Astrocyte of the spinal cord (primary cell): ENCODE results near the gene CHPF2.

Experiments used
- DNase-seq: peaks from one replicate; pipeline ENCODE4 v3.0.0; 2011; ENCODE audit warnings: low read depth, low spot score
- H3K4me3 ChIP-seq: 2 replicates; pipeline ENCODE4 v1.5.1; 2011; ENCODE audit warnings: low read depth, mild to moderate bottlenecking, low read length, moderate library complexity
- CTCF ChIP-seq: IDR thresholded peaks from 2 replicates; pipeline ENCODE4 v1.5.1; 2012; ENCODE audit warnings: low read depth, mild to moderate bottlenecking, low read length, inconsistent platforms
- in situ Hi-C: cut with HindIII; loops from 2 replicates; pipeline ENCODE4 v1.10.0; 2017; ENCODE audit warnings: low sequenced_read_pairs

CHPF2 gene

GRCh38 chr7:151260883-151261282, 28.6 kb downstream of the CHPF2 start:
- no peak for DNase-seq
- in situ Hi-C loops = no loop called here
- TF ChIP-seq CTCF = no peak
- no peak overlapping the region for H3K4me3 ChIP-seq

GRCh38 chr7:151261529-151261928, 29.2 kb downstream of the CHPF2 start:
- no peak overlapping the region for H3K4me3 ChIP-seq
- no peak for DNase-seq
- in situ Hi-C loops = no loop called here
- no peak for TF ChIP-seq CTCF

- in situ Hi-C loops = no loop called here
- no peak for DNase-seq
- TF ChIP-seq CTCF = no peak
- H3K4me3 ChIP-seq = no peak overlapping the region
Observed at GRCh38 chr7:151264615-151265014, 32.3 kb downstream of the CHPF2 start.

GRCh38 chr7:151265351-151265931, 33.2 kb downstream of the CHPF2 start:
- no peak overlapping the region for H3K4me3 ChIP-seq
- no peak for DNase-seq
- no peak for TF ChIP-seq CTCF
- in situ Hi-C loops = no loop called here

- in situ Hi-C loops = no loop called here
- no peak for DNase-seq
- TF ChIP-seq CTCF = no peak
- H3K4me3 ChIP-seq = no peak overlapping the region
Observed at GRCh38 chr7:151269511-151269910, 37.2 kb downstream of the CHPF2 start.

- no peak for DNase-seq
- in situ Hi-C loops = no loop called here
- TF ChIP-seq CTCF = no peak
Observed at GRCh38 chr7:151271699-151272355, 39.5 kb downstream of the CHPF2 start.

GRCh38 chr7:151272405-151272804, 40.1 kb downstream of the CHPF2 start:
- in situ Hi-C loops = no loop called here
- DNase-seq = no peak
- no peak for TF ChIP-seq CTCF

More at GRCh38 chr7:151271699-151272355, 39.5 kb downstream of the CHPF2 start:
- no peak overlapping the region for H3K4me3 ChIP-seq

More at GRCh38 chr7:151272405-151272804, 40.1 kb downstream of the CHPF2 start:
- no peak overlapping the region for H3K4me3 ChIP-seq
